GM21360 (cell line): ENCODE data around the gene CTNNBIP1.

Experiments
- ATAC-seq: cut with Tn5 transposase; IDR thresholded peaks from one replicate; pipeline ENCODE4 v1.9.1; 2021; ENCODE audit warnings: mild to moderate bottlenecking, moderate library complexity; ENCODE audit not compliant: unreplicated experiment

Gene CTNNBIP1

DNA sequence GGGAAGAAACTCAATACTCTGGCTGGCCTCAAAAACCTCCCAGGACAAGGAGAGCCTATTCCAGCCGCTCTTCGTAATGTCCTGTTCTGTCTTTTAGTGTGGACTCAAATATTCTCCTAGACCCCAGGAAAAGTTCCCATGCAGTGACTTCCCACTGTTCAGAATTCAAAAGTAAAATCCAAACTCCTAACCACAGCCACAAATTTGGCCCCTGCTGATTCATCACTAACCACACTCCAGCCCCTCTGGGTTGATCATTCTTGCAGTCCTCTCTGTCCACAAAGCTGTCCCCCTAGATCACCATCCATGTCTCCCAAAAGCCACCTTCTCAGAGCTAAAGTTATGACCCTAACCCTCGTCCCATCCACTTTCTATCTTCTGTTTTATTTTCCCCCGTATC, 5.1 kb downstream of the CTNNBIP1 start:
- no peak for ATAC-seq

DNA sequence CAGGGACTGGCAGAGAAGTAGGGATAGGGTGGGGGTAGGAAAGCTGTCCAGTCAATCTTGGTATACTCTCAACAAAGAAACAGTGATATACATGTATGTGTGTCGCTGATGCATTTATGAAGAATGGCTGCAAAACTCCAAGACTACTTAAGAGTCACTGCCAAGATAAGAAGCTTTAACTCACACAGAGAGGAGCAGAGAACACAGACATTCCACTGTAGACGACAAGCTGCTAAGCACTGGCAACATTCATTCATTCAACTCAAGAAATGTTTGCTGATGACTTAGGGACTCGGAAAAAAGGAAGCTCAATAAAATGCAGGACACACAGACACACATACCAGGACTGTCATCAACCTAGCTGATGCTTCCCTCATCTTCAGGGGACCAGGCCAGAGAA, 5.5 kb downstream of the CTNNBIP1 start:
- no peak for ATAC-seq

DNA sequence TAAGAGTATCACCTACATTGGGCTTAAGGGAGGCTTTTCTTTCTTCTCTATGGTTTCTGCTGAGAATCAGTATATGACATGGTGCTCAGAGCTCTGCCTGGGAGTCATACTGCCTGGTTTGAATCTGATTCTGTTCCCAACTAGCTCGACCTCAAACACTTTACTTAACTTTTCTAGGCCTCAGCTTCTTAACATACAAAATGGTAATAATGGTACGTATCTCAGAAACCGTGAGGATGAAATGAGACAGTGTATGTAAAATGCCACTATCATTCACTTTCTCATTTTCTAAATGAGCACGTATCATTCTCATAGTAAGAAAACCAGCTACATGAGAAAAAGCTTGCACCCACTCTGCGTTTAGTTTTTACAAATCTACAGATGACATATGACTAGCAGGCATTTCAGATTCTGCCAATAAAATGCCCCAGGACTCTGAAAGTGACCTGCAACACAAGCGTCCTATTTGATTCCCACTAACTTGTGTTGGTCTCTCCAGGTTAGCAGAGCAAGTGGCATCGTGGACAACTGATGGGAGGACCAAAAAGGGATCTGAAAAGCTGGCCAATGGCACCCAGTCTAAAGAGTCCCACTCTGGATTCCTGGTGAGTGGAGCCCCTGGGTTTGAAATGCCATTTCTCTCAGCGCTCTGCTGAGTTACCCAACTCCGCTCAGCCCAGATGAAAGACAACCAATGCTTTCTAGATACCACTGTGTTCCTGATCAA, 6.1 kb downstream of the CTNNBIP1 start:
- ATAC-seq, result no peak

DNA sequence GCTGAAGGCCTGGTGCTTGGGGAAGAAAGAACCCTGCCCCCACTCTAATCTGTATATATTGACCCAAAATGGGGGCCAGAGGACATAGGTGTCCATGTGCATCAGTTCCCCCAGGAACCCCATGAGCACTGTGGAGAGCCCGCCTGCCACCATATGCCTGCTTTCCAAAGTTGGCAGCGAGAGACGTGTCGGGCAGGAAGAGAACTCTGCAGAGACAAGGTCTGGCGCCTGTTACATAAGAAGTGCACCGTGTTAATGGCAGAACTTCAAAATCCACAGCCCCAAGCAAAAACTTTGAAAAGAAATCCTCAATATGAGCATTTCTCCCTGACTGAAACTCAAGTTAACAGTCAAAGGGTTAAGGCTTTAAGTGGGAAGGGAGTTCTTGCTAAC, 8.0 kb downstream of the CTNNBIP1 start:
- no peak for ATAC-seq

DNA sequence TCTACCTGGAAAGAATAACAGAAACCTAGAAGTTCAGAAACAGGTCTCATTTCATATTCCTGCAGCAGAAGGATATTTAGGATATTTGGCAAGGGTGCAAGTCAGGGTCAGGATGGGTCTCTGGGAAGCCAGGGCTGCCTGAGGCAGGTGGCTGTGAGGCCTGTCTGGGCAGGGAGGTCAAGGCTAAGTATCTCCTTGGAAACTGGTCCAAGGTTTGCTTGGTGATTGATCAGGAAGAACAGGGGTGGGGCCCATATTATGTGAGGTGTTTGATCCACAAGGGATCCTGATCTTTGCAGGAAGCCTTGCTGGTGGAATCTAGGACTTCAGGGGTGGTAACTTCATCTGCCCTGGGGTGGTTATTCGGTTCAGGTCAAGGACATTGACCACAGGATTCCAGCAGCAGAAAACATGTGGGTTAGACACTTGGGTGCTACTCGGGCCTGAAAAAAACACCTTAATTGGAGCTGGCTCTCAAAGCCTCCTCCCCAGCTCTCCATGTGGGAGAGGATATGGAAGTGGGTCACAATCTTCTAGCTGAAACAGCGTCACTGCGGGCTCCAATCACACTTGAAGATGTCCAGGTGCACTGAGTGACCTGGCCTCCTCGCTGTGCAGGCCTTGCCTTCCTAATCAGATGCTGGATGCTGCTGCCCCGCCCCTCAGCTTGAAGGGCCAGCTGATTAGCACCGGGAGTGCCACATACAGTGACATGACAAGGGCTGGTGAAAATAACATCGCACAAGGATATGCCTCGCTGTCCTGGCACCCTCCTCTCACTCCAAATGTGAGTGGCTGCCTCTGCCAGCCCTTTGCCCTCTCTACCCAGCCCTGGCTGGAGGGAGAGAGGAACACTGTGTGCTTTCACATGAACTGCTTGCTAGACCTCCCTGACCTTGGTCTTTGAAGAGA, 8.7 kb downstream of the CTNNBIP1 start:
- ATAC-seq, result no peak

DNA sequence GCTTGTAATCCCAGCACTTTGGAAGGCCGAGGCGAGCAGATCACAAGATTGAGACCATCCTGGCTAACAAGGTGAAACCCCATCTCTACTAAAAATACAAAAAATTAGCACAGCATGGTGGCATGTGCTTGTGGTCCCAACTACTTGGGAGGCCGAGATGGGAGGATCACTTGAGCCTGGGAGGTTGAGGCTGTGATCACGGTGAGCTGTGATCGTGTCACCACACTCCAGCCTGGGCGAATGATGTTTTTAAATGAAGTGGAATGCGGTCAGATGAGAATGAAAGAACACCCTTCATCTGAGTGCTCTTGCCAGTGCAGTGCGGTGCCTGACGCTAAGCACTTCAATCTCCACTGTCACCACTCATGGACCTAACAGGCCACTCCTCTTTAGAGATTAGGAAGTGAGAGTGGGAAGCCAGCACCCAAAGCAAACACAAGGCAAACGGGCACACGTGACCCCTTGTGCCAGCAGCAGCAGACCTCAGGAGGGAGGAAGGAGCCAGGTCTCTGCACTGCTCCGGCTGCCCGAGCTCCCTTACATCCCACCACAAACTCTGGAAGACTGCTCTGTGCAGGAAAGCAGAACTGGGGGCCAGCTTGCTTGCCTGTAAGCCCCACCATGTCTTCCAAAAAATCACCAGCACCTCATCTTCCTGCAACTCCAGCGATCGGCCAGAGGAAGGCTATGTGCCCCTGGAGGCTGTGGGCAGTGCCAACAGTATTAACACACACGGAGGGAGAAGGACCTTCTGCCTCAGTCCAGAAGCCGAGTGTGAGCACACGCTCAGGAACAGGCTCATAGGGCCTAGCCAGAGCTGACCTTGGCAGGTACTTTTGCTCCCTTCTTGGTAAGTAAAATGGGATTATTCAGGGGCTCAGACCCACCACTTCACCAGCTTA, 9.7 kb downstream of the CTNNBIP1 start:
- ATAC-seq, result peak; percentile 59

DNA sequence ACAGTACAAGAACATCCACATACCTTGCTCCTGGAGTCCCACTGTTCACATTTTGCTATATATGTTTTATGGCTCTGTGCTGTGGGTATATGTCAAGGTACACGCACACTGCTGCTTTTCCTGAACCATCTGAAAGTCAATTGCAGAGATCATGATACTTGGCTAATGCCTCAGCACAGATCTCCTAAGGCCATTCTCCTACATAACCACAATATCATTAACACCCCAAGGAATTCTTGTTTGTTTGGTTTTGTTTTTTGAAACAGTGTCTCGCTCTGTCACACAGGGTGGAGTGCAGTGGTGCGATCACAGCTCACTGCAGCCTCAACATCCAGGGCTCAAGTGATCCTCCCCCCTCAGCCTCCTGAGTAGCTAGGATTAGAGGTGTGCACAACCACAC, 16.0 kb downstream of the CTNNBIP1 start:
- ATAC-seq, result no peak

DNA sequence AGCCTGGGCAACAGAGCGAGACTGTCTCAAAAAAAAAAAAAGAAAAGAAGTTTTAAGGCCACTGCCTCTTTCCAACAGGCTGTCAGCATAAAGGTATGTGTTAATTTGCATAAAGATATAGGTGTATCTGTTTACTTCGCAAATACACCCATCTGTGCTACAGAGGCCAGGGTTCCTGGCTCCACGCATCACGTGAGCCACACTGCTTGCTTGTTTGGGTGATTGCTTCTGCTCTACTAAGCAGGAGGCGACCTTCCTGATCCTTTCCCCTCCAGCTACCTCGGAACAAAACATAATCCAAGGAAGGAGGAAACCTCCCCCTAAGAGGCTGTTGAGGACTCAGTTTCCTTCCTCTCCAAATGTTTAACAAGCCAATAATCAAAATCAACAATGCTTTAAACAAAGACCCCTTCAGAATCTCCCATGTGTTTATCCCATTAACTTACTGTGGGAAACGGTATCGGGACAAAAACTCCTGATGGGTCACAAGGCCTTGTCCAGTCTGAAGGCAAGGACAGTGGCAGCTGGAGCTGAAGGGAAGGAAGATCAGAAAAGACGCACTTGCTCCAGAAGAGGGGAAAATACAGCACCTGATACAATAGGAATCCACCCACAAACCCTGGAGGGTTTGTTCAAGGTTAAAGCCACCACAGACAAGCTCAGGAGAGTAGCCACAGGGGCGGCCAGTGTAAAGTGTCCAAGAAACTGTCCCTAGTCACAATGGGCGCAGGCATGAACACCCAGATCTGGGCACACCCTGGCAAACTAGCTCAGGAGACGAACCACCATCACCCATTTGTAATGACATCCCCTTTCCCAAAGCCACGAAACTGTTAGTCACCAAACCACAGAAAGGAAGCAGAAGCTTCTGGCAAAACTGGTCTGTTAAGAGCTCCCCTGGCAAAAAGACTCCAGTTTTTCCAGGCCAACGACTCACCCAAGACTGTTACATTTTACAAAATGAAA, 17.2 kb downstream of the CTNNBIP1 start:
- no peak for ATAC-seq

DNA sequence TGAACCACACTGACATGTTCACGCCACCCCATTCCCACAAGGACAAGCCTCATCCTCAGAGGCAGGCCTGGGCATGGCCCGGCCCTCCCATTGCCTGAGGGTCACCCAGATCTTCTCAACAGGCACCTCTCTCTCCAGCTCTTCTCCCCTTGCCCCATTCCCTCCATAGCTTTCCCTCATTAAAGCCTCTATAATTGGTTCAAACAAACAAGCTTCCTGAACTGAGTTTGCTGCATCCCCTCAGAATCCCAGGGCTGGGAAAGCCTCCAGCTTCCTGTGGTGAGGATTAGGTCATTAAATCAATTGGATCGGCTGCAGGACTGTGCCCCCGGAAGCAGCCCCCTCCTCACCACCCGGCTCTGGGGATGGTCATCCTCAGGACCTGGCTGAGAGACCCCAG, 18.9 kb downstream of the CTNNBIP1 start:
- ATAC-seq, result no peak

DNA sequence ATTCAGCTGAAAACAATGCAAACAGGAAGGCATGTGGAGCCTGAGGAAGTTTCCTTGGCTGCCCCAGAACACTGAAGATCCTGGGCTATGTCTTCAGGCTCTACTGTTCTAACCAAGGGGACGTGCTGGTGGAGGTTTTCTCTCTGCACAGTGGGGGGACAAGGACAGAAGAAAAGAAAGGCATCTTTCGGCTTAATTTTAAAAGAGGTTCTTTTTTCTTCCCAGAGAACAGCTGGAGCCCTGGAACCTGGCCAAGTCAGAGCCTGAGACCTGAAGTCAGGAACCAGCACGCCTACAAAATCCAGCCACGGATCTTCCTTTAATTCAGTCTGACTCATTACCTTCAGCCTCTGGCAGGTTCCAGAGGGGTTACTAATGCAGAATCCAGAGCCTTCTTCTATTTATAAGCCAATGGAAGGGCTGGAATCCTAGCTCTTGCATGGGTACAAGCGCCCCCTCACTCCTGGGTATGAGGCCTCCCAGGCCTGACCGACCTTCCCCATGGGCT, 19.8 kb downstream of the CTNNBIP1 start:
- no peak for ATAC-seq

DNA sequence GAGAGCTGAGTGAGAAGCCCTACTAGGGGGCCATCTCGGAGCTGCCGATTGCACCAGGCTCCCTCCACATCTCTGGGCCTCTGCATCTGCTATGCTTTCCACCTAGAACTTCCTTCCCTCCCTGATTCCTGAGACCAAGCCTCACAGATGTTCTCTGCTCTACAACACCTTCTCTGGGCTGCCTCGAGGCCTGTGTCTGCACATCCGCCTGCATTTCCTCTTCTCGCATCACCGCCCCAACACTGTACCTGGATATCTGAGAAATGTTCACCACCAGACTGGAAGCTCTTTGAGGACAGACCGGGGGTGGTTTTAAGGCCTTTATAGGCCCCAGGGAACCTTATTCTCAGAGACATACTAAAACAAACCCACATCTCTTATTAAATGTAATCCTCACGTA, 20.7 kb downstream of the CTNNBIP1 start:
- no peak for ATAC-seq

DNA sequence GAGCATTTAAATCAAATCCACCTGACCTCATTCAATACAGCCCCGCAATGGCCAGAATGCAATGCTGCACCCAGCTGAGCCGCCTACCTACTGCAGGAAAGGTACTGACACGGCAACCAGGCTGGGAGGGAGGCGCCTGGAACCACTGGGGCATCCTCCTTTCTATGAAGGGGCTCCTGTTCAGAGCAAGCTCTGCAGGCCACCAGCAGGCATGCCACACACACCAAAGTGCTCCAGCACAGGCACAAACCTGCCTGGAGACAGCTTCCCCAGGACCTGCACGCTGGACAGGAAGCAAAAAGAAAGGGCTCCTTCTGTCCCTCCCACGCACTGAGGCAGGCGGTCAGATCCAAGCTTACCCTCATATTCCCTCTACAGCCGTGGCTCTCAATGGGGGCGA, 21.2 kb downstream of the CTNNBIP1 start:
- ATAC-seq, result no peak

DNA sequence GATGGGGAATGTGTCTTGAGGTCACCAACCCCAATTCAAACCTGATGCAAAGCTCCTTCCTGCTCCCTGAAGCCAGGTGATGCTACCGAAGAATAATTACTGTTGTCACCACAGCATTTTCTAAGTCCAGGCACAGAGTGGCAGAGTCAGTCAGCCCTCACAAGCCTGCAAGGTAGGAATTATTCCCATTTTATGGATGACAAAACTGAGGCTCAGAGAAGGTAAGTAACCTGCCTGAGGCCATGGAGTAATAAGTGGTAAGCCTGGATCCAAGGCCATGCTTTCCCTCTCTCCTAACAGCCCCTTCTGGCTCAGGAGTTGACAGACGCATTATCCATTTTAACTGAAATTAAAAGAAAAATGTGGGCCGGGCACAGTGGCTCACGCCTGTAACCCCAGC, 23.0 kb downstream of the CTNNBIP1 start:
- no peak for ATAC-seq

DNA sequence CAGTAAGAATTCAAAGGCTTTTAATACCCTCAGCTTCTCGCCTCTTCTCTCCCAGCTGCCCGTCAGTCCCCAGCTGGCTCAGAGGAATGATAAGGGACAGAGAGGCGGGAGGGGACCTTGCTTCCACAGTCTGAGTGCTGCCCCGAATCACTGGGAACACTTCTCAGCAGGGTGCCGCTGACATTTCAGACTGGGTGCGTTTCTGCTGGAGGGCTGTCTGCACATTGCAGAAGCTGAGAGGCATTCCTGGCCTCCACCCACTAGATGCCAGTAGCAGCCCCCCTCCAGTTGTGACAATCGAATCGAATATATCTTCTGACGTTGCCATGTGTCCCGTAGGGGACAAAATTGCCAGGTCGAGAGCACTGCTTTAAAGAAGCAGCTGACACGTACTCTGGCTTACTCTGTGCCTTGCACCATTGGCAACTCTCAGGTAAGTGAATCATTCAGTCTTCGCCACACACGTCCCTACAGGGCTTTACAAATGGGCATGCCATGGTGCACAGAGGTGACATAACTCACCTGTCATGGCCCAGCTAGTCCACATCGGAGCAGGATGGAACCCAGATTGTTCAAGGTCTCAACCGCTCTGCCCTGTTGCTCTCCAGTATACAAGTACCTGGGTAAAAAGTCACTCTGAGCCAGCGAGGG, 23.9 kb downstream of the CTNNBIP1 start:
- no peak for ATAC-seq

DNA sequence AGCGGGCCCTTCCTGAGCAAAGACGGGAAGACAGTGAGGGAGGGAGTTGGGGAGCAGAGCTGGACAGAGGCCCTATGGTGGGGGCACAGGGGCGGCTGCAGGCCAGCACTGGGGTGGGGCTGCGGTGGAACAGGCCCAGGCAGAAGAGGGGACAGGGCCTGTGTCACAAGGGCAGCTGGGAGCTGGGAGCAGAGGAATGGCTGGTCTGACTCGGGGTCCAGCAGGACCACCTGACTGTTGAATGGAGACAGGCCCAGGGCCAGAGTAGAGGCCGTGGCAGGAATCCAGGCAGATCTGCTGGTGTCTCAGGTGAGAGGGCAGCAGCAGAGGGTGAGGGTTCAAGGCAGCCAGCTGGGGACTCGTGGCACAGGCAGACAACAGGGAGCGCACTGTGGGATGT, 25.3 kb downstream of the CTNNBIP1 start:
- no peak for ATAC-seq

DNA sequence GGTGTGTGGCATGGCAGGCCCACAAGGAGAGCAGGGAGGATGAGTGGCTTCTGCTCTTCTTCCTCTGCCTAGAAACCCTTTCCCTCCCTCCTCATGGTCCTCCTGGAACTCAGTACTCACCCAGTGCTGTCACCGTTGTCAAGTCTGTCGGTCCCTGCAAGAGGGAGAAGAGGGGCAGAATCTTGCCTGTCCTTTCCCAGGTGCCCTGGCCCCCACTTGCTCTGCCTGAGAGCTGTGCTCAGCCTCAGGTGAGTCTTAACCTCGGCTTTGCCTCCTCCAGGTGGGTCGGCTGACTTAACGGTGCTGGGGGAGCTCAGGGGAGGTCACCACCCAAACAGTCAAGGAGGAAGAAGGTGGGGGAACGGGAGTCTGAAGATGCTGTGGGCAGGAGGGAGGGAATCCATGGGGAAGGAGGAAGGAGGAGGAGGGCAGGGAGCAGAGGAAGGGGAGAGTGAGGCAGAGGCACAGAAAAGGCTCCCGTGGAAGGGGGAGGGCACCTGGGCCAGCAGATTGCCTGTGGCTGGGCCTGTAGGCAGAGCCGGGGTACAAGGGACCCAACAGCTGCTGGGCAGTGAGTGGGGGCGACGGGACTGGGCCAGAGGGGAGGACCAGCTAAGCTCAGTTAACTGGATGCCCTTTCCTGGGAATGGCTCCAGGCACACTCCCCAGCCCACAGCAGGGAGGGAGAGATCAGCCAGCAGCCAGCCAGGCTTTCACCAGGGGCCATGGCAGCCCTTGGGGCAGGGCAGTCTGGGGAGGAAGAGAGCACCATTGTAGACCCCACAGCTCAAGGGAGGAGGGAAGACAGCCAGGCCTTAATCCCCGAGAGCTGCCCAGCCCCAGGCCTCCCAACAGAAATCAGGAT, 26.3 kb downstream of the CTNNBIP1 start:
- ATAC-seq, result no peak

DNA sequence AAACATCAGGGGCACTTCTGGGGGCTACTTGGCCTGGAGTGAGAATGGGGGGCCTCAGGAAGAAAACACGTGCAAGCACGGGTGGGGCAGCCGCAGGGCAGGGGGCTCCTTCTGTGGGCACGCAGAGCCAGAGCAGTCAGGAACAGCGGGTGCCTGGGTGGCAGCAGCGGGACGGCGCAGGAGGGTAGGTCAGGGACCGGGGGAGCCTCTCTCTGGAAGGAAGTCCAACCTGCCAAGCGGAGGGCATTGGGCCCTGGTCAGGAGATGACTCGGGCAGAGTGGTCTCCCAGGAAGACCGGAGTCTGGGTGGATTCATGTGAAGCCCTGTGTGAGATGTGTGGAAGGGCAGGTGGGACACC, 27.1 kb downstream of the CTNNBIP1 start:
- no peak for ATAC-seq

DNA sequence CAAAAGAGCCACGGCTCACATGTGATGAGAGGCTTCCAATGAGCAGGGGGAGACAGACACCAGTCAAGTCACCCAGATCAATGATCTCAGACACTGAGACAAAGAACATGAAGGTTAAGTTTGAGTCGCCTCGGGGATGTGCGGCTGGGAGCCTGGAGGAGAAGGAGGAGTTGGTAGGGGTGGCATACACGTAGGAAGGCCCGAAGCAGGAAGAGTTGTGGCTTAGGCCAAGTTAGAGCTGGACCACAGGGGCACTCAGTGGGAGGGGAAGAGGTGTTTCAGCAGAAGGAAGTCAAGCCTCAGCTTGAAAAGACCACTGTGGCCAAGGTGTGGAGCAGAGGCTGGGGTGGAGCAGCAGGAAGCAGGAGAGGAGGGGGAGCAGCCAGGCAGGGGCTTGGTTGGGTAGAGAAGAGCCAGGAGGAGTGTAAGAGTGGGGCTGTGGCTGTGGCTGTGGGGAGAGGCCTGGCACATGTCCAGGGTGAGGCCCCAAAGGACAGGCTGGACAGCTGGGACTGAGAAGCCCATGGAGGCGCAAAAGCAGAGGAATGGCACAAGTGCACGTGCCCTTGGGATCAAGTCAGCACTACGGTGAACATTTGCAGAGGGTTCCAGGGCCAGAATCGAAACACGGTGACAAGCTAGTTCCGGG, 27.6 kb downstream of the CTNNBIP1 start:
- ATAC-seq, result no peak
